Measurements from ENCODE around the gene RGP1.

RGP1 gene

DNA sequence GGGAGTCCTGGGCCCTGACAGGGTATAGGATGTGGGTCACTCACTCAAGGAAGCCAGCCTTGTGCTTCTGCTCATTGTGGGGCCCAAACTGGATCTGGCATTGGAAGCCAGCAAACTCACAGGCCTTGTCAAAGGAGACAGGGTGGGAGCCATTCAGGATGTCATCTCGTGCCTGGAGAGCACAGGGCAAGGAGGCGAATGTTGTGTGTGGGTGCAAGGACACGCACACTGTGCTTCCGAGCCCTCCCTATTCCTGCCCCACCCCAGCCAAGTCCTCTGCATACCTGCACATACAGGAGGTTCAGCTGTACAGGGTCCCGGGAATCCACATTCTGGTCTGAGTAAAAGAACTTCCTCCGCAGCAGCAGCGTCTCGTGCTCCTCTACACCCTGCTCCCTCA is 25.2 kb upstream of the RGP1 start:
- DNase-seq = no peak

DNA sequence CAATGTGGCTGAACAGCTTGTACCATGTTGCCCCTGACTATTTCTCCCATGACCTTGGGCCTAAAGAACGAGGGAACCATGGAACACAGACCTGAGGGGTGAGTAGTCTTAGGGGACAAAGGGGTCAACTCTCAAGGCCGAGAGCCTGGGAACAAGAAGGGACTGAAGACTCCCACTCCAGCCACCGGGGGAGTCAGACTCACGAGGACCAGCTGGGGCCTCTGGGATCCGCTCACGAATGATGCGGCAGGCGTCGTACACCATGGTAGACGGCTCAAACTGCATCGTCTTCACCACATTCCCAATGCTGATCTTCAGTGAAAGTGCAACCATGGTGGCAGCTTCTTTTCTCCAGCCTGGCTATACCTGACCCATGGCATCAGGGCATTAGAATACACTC is 23.7 kb upstream of the RGP1 start:
- DNase-seq = no peak

GRCh38 chr9:35726931-35727330 is 22.2 kb upstream of the RGP1 start:
- DNase-seq = no peak

DNA sequence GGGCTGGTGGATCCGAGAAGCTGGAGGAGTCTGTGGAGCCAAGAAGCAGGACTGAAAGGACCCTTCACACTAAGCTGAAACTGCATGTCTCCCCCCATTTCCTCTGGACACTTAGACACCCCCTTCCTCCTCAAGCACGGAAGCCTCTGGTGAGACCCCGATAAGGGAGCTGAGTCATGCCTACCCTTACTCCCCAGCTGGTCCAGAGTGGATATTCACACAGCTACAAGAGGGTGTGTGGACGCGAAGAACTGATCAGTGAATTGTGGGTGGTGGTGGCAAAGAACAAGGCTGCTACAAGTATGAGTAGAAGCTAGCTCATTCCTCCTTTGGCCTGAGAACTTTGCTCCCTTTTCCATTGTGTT is 21.4 kb upstream of the RGP1 start:
- no peak for DNase-seq

DNA sequence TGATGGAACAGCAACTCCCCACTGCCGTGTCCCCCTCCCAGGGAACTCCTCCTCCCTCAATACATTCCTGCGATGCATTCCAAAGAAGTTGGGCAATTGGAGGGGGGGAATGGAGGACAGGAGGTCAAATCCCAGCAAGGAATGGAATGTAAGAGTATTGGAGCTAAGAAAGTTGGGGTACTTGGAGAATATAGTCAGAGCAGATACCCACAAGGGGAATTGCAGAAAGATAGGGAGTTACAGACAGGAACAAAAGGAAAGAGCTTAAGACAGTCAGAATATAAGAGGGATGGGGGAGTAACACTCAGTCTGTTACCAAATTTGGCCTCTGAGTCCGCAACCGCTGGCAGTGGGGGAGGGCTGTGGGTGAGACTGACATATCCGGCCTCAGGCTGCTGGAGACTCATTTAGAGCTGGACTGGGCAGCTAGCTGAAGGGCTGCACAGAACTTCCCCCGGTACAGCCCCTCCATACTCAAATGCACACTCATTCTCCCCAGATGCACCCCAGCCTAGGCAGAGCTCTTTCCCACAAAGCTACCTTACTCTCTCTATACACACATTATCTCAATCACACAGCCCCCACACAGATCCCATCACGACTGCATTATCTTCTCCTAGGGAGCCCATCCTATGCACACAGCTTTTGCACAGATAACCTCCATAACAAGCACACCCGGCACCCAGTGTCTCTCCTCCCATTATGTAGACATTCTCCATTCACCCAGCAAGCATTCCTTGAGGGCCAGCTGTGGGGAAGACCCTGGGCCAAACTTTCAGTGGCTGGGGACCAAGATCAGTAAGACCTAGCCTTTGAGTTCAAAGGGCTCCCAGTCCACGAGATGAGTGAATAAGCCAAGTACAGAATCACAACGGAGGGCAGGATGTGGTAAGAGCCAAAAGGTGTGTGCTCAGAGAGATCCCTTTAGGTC is 20.8 kb upstream of the RGP1 start:
- DNase-seq = no peak

GRCh38 chr9:35729101-35729500 is 20.0 kb upstream of the RGP1 start:
- no peak for DNase-seq

DNA sequence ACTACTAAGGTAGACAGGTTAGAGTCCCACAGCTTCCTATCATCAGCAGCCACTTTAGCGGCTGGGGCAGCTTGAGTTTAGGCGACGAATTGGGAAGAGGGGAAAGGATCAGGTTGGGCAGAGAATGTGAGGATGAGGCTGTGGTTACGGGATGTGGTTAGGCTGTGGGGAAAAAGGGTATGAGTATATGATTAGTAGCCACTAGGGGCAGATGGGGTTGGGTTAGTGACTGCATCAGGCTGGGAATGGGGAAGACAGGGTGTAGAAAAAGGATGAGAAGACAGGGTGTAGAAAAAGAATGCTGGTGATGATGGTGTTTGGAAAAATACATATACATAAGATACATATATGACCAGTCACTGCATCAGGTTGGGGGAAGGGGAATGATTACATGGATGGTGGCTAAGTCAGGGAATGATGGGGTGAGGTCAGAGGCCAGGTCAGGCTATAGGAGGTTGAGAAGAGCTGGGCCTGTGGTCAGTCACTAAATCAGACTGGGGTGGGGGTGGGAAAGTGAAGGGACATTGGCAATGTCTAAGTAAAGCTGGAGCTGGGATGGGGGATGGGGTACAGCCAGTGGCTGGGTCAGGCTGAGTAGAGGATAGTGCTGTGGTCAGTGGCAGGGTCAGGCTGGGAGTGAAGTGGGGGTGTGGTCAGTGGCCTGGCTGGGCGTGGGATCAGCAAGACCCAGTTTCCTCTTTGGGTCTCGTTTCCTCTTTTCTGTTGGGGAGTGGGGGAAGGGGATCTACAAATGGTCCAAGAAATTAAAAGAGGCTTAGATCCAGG is 19.2 kb upstream of the RGP1 start:
- DNase-seq = no peak

DNA sequence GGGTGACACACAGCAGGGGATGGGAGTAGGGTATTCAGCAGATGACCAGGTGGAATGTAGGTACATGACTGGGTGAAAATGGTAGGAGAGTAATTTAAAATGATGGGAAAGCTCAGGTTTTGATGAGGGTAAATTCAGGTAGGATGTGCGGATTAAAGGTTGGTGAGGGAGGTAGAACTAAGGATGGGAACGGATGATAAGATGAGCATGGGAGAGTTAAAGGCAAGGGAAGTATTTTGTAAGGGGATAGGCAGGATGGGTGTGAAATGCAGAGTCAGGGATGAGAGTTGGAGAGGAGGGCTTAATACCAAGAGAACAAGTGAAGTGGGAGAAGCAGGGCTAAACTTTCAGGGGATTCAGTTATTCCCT is 18.6 kb upstream of the RGP1 start:
- no peak for DNase-seq

DNA sequence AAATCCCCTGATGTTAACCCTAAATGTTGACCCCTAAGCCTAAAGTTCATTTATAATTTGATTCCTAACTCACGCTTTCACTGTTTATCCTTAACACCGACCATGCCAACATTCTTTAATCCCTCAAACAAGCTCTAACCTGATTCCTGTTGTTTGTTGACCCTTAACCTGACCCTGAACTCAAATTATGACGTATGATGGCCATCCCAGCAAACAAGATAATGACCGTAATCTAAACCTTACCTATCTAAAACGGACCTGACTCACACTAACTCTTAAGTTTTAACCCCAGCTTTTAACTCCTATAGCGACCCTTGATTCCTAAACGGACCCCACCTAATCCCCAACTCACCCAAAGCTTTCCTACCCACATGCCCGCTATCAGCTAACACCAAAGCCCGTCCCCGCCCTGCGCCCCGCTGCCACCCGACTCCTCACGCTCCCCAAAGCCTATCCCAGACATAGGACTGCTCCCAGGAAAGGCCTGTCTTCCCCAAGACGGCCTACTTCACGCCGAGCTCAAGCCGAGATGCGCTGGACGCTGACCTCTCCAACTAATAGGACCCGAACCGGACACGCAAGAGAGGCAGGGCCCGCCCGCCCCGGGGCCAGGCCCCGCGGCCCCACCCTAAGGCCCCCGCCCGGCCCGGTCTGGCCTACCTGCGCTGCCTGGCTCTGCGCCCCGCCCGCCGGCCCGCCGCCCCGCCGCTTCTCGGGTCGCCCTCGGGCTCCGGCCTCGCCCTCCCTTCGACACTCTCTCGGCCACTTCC is 17.5 kb upstream of the RGP1 start:
- DNase-seq = no peak

GRCh38 chr9:35732185-35732799 is 16.8 kb upstream of the RGP1 start, which contains the start of the genes CREB3 and TLN1:
TSS of gene CREB3 (plus strand) at chr9:35732666. CDS start at chr9:35732773, 107 bp downstream.
TSS of gene TLN1 (minus strand) at chr9:35732195. CDS start at chr9:35725694, 6,501 bp downstream.
- peak; percentile 98 for DNase-seq

DNA sequence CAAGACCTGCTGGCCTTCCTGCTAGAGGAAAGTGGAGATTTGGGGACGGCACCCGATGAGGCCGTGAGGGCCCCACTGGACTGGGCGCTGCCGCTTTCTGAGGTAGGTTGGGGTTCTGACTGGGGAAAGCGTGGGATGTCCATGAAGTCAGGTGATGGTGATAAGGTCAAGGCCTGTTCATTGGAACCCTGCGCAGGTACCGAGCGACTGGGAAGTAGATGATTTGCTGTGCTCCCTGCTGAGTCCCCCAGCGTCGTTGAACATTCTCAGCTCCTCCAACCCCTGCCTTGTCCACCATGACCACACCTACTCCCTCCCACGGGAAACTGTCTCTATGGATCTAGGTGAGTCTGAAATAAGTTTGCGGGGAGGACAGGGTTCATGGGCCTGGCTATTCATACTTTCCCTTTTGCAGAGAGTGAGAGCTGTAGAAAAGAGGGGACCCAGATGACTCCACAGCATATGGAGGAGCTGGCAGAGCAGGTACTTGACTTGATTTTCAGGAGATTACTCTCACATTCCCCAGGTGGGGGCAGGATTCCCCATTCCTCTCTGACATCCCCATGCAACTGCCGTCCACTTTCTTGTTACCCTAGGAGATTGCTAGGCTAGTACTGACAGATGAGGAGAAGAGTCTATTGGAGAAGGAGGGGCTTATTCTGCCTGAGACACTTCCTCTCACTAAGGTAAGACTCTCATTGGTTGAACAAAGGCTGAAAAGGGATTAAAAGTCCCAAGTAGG is 16.1 kb upstream of the RGP1 start:
- no peak for DNase-seq

GRCh38 chr9:35734096-35734495 is 15.0 kb upstream of the RGP1 start:
- DNase-seq = no peak

DNA sequence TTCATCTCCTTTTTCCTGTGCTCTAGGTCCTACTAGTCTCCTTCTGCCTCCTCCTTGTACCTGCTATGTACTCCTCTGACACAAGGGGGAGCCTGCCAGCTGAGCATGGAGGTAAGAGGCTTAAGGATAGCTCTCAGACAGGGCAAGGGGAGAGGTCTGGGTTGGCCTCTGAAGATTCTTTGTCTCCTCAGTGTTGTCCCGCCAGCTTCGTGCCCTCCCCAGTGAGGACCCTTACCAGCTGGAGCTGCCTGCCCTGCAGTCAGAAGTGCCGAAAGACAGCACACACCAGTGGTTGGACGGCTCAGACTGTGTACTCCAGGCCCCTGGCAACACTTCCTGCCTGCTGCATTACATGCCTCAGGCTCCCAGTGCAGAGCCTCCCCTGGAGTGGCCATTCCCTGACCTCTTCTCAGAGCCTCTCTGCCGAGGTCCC is 12.9 kb upstream of the RGP1 start:
- peak; percentile 49 for DNase-seq

DNA sequence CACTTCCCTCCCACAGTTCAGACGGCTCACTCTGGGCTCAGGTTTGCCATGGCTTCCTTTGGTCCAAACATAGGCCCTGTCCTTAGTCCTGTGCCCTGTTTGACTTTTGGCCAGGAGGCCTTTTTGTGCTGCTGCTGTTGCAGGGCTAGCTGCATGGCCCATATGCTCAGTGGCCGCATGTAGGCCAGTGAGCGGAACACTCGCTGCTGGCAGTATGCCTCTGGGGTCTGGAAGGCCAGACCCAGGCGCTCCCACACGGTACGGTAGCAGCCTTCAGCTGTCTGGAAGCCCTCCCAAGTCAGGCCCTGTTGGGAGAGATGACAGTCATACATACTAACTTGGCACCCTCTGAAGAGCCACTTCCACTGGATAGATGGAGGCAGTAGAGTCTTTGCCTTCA is 11.9 kb upstream of the RGP1 start:
- no peak for DNase-seq

- no peak for DNase-seq
Measured at GRCh38 chr9:35738186-35738585, 10.9 kb upstream of the RGP1 start.

DNA sequence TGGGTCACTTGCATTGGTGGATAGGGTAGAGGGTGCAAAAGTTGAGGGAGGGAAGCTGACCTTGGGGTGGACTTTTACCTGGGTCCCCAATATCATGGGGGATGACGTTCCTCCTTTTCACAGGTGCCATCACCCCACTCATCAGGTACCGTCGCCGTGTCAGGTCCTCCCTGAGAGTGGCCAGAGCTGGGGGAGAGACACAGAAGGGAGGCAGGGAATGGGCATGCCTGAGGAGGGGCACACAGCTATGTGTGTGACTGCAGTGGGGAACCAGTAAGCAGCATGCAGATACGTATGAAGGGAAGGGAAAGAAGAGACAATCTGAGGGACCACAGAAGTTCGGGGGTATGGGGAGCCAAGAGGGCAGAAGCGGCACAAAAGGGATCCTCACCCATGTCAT is 10.2 kb upstream of the RGP1 start:
- DNase-seq = no peak

- no peak for DNase-seq
Measured at GRCh38 chr9:35740243-35740642, 8.8 kb upstream of the RGP1 start.

DNA sequence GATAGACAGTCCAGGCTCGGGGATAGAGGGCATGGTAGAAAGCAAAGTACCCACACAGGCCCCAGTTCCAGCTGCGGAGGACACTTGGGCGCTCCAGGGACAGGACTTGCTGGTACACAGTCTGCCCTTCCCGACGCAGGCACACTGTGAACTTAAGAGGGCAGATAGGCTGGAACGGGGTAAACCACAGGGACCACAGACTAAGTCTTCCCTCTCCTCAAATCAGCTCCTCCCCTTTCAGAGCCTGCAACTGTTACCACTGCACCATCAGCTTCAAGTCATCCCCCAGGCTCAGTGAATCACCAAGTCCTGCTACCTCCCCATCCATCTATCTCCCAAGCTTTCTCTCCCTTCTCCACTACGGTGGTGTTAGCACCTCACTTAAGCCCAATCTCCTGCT is 7.3 kb upstream of the RGP1 start:
- no peak for DNase-seq

- DNase-seq = no peak
Measured at GRCh38 chr9:35743452-35743851, 5.6 kb upstream of the RGP1 start.

GRCh38 chr9:35743880-35744518 is 5.1 kb upstream of the RGP1 start:
- DNase-seq = no peak

- no peak for DNase-seq
Measured at GRCh38 chr9:35745569-35745968, 3.5 kb upstream of the RGP1 start.

DNA sequence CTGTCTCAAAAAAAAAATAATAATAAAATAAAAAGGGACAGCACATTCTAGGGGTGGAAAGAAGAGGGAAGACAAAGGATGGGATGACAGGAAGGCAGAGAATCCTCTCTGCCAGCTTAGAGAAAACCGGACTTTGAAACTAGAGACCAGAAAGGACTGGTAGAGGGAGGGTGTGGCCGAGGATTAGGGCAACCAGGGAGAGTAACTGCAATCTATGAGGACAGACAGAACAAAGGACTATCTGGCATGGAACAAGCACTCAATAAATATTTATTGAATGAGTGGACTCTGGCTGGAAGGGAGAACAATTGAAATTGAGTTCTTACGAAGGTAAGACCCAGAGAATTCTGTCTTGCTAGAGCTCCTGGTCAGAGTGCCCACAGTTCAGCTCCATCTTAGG is 2.5 kb upstream of the RGP1 start:
- no peak for DNase-seq

Measured in stimulated activated naive CD4-positive, alpha-beta T cell treated with Interleukin-2 at 50 U/mL for 16 hours (primary cell).